DMS 273 (cell line): ENCODE data around the gene OR2V2.
"Not testable (repeated sequence)": the region's sequence is repeated elsewhere in the genome, so short reads cannot be mapped to it uniquely, and the experiment has no call there.

Experiments used
- DNase-seq: peaks from one replicate; lab custom pipeline; 2025; ENCODE audit not compliant: unreplicated experiment; lab: John Stamatoyannopoulos, UW

Gene OR2V2

GRCh38 chr5:181114844-181115778, 32.3 kb upstream of the OR2V2 start:
- peak; percentile 71 for DNase-seq

GRCh38 chr5:181118369-181118768, 29.0 kb upstream of the OR2V2 start:
- DNase-seq: no peak

- DNase-seq: no peak
These were observed 28.3 kb upstream of the OR2V2 start for GRCh38 chr5:181119105-181119504.

GRCh38 chr5:181120306-181120705, 27.1 kb upstream of the OR2V2 start:
- DNase-seq: no peak

- no peak for DNase-seq
These were observed 26.6 kb upstream of the OR2V2 start for GRCh38 chr5:181120761-181121160.

GRCh38 chr5:181121675-181122561, 25.5 kb upstream of the OR2V2 start:
- DNase-seq: no peak

- DNase-seq: no peak
These were observed 22.9 kb upstream of the OR2V2 start for GRCh38 chr5:181124526-181124925.

- no peak for DNase-seq
These were observed 20.5 kb upstream of the OR2V2 start for GRCh38 chr5:181126841-181127240.

- no peak for DNase-seq
These were observed 19.9 kb upstream of the OR2V2 start for GRCh38 chr5:181127456-181127855.

- no peak for DNase-seq
These were observed 19.3 kb upstream of the OR2V2 start for GRCh38 chr5:181127907-181128626.

- no peak for DNase-seq
These were observed 17.8 kb upstream of the OR2V2 start for GRCh38 chr5:181129601-181130000.

GRCh38 chr5:181130081-181130480, 17.3 kb upstream of the OR2V2 start:
- not testable (repeated sequence) for DNase-seq

- DNase-seq: no peak
These were observed 16.4 kb upstream of the OR2V2 start, which contains the start of gene OR2V1 for GRCh38 chr5:181130832-181131496. OR2V1 (minus strand) TSS chr5:181131169; CDS start chr5:181125304, 5,865 bp downstream.

GRCh38 chr5:181131514-181131913, 15.9 kb upstream of the OR2V2 start:
- DNase-seq: no peak

- no peak for DNase-seq
These were observed 14.3 kb upstream of the OR2V2 start for GRCh38 chr5:181133083-181133482.

GRCh38 chr5:181133610-181134231, 13.7 kb upstream of the OR2V2 start:
- peak; percentile 12 for DNase-seq

- DNase-seq: no peak
These were observed 13.1 kb upstream of the OR2V2 start for GRCh38 chr5:181134259-181134658.

- no peak for DNase-seq
These were observed 10.9 kb upstream of the OR2V2 start for GRCh38 chr5:181136361-181136955.

- DNase-seq: no peak
These were observed 9.1 kb upstream of the OR2V2 start for GRCh38 chr5:181138258-181138657.

- no peak for DNase-seq
These were observed 6.6 kb upstream of the OR2V2 start for GRCh38 chr5:181140766-181141165.
